ENCODE data around the gene AP1M1.

The AP1M1 gene

DNA sequence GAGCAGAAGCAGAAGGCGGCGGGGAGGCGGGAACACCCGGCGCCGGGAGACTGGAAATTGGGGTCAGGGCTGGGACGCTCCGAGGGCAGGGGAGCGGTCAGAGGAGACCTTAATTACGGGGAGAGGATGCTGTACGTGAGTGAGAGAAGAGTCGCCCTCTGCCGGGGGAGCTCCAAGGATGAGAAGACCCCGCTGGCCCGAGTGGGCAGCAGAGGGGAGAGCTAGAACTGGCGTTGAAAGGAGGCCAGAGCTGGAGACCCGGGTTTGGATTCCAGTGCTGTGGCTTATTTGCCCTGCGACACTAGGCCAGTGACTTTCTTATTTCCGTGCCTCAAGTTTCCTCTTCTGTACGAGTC lies 12.0 kb upstream of the AP1M1 start:
- peak in 1 of 2 experiments; percentile 33 for DNase-seq

DNA sequence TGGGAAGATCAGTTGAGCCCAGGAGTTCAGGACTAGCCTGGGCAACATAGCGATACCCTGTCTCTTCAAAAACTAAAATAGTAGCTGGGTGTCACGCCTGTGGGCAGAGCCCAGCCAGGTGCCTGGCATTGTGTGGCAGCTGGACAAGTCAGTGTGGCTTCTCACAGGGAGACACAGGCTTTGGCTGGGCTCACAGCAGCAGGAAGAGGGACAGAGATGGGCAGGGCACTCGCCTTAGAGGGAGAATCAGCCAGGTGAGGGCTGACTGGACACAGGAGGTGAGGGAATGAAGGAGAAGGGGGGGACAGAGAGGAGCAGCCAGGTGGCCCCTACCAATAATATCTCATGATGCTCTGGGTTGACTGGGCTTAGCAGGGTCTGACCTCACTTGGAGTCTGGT lies 9.2 kb upstream of the AP1M1 start:
- DNase-seq: no peak

GRCh38 chr19:16190198-16190597 lies 7.5 kb upstream of the AP1M1 start:
- DNase-seq: no peak

DNA sequence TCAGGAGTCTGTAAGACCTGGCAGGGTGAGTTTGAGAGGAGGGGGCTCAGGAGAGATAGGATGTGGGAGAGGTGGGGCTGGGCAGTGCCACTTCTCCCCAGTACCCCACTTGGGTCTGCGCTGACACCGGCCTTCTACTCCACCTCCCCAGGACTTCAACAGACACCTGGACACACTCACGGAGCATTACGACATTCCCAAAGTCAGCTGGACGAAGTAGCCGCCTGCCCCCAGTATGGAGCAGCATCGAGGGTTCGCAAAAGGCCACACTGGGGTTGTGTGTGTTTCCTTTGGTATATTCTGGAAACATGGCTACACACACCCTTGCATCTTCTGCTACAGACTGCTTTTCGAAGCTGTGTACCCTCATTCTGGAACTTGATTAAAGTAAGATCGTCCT lies 7.0 kb upstream of the AP1M1 start:
- DNase-seq: no peak

GRCh38 chr19:16191216-16191908 lies 6.3 kb upstream of the AP1M1 start:
- no peak for DNase-seq

DNA sequence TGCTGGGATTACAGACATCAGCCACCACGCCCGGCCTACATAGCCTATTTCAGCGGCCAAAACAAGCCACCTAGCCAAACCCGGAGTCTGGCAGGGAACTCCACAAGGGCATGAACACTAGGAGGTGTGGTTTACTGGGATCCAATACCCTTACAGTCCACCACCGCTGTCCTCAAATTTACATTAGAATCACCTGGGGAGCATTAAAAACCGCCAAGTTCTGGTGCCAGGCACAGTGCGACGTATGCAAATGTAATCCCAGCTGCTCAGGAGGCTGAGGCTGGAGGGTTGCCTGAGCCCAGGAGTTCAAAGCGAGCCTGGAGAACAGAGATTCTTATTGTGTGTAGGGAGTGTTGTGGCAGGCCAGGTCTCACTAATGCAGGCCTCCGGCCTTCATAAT lies 4.2 kb upstream of the AP1M1 start:
- no peak for DNase-seq

- no peak for DNase-seq
Measured at GRCh38 chr19:16197188-16197621, 506 bp upstream of the AP1M1 start.

- no peak for DNase-seq
Measured at GRCh38 chr19:16198370-16198651, 600 bp downstream of the AP1M1 start.

GRCh38 chr19:16199275-16199932 lies 1.7 kb downstream of the AP1M1 start:
- no peak for DNase-seq

DNA sequence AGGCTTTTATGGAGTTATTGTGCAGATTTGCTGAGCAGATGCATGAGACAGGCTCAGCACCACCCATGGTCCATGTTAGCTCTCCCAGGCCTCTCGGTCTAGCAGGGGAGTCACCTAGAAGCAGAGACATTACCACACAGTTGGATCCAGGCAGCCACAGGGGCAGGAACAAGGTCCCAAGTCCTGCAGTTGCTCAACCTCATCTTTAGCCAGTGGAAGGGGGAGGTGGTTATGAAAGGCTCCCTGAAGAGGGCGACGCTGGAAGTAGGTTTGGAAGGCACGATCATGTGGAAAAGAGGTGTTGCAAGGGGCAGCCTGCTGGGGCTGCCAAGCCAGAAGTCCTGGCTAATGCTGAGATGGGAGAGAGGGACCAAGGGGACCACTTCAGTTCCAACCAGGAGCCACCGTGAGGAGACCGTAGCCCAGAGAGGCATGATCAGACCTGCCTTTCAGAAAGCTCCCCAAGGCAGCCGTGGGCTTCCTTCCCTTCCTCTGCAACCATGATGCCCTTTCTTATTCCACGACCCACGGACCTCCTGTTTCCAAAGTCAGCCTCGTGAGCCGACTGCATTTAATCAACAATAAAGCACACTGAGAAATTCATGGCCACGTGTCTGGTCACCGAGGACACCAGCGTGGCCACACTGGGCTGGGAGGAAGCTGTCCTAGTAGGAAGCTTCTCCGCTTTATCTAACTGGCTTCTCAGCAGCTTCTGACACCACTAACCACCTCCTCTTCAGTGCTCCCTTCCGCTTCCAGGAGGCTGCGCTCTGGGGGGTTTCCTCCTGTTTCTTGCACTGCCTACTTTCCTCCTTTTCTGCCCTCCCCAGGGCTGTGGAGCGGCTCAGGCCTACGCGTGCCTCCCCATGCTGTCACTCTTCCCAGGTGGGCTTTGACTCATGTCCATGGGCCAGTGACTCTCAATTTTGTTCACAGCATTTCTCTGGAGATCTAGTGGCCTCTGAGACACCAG lies 2.6 kb downstream of the AP1M1 start:
- no peak for DNase-seq

- no peak for DNase-seq
Measured at GRCh38 chr19:16201011-16201391, 3.3 kb downstream of the AP1M1 start.

DNA sequence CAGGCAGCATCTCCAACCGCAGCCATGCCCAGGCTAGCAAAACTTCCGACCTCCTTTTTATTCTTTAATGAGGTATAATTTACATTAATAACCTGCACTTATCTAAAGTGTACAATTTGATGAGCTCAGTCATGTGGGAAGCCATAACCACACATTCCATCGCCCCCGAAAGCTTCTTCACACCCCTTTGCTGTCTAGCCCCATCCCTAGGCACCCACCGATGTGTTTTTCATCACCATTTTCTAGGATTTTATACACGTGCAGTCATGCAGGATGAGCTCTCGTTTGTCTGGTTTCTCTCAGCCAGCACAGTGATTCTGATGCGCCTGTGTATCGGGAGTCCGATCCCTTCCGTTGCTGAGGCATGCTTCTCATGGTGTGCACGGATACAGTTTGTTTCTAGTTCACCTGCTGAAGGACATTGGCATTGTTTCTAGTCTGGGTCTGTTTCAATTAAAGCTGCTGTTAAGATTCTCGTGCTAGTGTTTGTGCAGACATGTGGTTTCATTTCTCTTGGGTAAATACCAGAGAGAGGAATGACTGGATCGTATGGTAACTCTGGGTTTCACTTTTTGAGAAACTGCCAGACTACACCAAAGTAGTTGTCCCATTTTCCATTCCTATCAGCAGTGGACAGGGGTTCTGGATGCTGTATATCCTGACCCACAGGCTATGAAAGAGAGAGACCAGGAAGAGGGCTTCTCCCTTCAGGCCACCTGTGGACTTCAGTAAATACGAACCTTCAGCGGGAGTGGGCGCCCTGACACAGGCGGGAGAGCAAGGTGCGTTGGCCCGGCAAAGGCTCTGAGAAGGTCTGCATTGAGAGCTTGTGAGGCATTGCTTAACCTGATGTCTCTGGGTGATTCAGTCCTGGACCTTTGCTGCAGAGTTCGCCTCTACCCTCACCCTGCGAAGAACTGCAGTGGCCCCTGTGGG lies 4.9 kb downstream of the AP1M1 start:
- no peak for DNase-seq

DNA sequence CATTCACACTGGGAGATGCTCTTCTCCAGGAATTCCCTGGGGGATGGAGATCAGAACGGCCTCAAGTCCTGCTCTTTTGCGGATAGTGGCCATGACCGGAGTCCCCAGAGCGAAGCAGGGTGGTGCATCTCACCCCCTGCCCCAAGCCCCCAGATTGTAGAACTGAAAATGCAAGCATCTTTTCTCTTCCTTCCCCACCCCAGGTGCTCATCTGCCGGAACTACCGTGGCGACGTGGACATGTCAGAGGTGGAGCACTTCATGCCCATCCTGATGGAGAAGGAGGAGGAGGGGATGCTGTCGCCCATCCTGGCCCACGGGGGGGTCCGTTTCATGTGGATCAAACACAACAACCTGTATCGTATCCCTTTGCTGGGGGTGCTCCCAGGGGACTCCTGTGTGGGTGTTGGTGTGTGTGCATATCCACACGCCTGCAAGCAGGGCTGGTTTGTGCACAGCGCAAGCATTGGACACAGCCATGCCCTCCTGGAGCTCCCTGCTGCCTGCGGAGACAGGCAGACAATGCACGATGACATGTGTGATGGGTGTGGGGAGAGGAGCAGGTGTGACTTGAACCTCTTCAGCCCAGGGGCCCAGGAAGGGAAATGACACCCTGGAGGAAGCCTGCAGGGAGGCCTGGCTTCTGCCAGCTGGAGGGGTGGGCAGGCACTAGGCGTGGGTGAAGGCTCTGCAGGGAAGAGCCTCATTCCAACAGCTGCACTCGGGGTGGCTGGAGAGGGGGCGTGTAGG lies 5.7 kb downstream of the AP1M1 start:
- no peak for DNase-seq

- no peak for DNase-seq
Measured at GRCh38 chr19:16204005-16204294, 6.2 kb downstream of the AP1M1 start.

GRCh38 chr19:16205205-16206045 lies 7.7 kb downstream of the AP1M1 start:
- no peak for DNase-seq

- DNase-seq: no peak
Measured at GRCh38 chr19:16206046-16206605, 8.4 kb downstream of the AP1M1 start.

GRCh38 chr19:16206637-16207036 lies 8.9 kb downstream of the AP1M1 start:
- no peak for DNase-seq

DNA sequence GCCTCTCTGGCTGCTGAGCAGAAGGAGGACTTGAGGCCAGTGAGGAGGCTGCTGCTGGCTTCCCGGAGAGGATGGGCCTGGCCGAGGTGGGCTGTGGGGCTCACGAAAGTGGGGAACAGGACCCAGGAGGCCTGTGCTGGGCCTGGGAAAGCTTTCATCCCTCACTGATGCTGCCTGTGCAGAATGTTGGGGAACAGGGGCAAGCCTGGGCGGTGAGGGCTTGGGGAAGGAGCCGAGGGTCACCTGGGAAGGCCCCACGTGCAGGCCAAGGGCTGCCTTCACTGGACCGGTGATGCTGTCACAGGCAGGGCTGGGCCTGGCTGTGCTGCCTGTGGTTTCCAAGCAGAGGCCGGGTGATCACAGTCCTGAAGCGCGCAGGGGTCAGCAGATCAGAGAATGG lies 9.4 kb downstream of the AP1M1 start:
- DNase-seq: no peak

DNA sequence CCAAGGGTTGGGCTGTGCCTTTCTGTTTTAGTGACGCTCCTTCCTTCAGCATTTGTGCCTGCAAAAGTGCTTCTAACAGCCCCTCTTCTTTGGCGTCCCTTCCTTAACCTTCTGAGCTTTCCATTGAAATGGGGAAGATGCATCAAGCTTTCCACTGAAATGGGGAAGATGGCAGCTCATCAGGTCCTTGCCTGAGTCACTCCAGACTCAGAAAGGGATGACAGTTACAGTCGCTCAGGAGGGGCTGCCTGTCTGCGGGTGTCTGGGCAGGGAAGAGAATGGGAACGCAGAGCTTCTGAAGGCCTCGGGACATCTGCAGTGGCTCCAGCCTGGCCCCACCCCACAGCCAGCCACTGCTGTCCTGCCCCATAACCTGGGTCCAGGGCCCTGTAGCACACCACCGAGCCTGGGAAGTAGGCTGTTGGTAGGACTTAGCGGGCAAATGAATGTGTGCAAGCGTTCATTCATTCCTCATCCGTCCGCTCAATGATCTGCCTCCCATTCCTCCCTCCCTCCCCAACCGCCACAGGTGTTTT lies 9.8 kb downstream of the AP1M1 start:
- no peak for DNase-seq

DNA sequence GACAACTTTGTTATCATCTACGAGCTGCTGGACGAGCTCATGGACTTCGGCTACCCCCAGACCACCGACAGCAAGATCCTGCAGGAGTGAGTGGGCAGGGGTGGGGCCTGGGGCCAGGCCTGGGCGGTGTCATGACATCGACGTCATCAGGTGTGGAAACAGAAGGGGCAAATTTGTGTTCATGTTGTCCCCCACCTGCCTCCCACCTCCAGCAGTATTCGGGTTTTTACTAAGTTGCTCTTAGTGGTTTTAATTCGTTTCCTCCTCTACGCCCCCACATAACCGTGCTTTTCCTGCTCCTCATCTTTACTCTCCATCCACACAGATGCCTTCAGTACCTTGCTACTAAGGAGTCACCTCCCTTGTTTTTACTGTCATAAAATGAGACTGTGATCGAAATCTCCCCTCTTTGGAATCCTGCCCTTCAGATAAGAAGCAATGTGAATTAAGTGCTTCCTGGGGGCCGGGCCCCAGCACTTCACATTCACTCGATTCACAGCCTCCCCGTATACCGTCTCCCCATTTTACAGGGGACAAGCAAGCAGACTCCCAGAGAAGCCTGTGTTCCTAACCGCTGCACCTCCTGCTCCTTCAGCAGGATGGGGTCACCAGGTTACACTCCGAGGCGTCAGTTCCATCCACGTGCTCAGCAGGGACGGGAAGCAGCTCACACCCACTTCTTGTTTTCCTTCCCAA lies 10.5 kb downstream of the AP1M1 start:
- no peak for DNase-seq
